PC-3 (cell line): ENCODE data around the gene PRKCE.

Experiments used
- EZH2 ChIP-seq: fragments of 300-600 bp; sonication (generic); IDR thresholded peaks from one replicate; pipeline ENCODE4 v1.6.1; 2017; ENCODE audit warnings: antibody characterized with exemption, mild to moderate bottlenecking, low read length; ENCODE audit not compliant: unreplicated experiment
- EZH2phosphoT487 ChIP-seq: fragments of 300-600 bp; sonication (generic); IDR thresholded peaks from 2 replicates; pipeline ENCODE4 v1.6.1; 2018; ENCODE audit warnings: mild to moderate bottlenecking, antibody characterized with exemption, low read length, borderline replicate concordance
- TF ChIP-seq, protein P1 (sequence below): fragments of 300-600 bp; sonication (generic); conservative IDR thresholded peaks from 2 replicates; pipeline ENCODE4 v1.5.1; 2017; ENCODE audit warnings: antibody characterized with exemption, low read depth, mild to moderate bottlenecking, low read length

DNA sequence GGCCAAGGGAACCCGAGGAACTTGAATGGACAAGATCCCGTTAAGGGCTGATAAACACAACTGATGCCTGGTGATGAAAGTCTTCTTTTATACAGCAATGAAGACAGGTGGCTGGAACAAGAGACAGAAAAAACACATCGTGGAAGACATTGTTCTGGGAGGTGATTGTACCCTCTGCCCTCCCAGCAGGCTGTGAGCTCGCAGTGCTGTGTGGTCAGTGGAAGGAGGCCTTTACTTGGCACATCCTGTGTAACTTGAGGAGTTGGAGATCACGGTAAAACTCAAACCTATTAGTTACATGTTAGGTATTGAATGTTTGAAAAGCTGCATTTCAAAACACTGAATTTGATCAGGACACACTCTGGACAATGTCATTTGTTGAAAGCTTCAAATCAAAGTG lies 395.8 kb downstream of the PRKCE start:
- TF ChIP-seq, protein P1, sequence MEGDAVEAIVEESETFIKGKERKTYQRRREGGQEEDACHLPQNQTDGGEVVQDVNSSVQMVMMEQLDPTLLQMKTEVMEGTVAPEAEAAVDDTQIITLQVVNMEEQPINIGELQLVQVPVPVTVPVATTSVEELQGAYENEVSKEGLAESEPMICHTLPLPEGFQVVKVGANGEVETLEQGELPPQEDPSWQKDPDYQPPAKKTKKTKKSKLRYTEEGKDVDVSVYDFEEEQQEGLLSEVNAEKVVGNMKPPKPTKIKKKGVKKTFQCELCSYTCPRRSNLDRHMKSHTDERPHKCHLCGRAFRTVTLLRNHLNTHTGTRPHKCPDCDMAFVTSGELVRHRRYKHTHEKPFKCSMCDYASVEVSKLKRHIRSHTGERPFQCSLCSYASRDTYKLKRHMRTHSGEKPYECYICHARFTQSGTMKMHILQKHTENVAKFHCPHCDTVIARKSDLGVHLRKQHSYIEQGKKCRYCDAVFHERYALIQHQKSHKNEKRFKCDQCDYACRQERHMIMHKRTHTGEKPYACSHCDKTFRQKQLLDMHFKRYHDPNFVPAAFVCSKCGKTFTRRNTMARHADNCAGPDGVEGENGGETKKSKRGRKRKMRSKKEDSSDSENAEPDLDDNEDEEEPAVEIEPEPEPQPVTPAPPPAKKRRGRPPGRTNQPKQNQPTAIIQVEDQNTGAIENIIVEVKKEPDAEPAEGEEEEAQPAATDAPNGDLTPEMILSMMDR = no peak
- TF ChIP-seq EZH2phosphoT487 (no peak), EZH2 (no peak)
